ENCODE measurements around the gene GUCA1A.

GRCh38 chr6:42141603-42142117 is 31.5 kb upstream of the GUCA1A start:
- no peak for TF ChIP-seq CTCF (IDR thresholded peaks at IDR 0.05; ENCODE audit: low read depth, low read length)
- no peak for TF ChIP-seq EZH2phosphoT487 (IDR thresholded peaks at IDR 0.05; ENCODE audit: low read depth)

Data from OCI-LY3 (cell line).